Stimulated activated CD8-positive, alpha-beta memory T cell treated with anti-CD3 and anti-CD28 coated beads, Interleukin-15, amount 100 ng/mL, for 24 hours (primary cell): ENCODE results near the gene MYRF.

Experiments
- DNase-seq: peaks from one replicate; pipeline ENCODE4 v3.0.0-alpha.2; 2020; ENCODE audit warnings: low read depth

The MYRF gene

DNA sequence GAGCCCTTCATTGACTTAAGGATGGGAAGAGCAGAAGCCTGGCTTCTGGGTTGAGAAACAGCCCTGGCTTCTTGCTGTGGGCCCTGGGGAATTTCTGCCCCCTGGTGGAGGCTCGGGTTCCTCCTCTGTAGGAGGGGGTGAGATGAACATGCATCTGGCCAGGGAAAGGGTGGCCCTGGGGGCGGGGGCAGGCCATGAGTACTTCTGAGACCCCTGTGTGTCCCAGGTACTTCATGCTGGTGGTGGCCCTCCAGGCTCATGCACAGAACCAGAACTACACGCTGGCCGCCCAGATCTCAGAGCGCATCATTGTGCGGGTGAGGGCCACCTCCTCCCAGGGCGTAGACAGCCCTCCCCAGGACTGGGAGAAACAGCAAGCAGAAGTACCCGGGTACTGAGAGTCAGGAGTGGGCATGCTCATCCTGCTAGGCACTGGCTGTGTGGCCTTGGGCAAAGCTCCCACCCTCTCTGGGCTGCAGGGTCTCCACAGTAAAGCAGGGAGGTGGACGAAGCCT is 24.2 kb downstream of the MYRF start:
- peak; percentile 30 for DNase-seq

DNA sequence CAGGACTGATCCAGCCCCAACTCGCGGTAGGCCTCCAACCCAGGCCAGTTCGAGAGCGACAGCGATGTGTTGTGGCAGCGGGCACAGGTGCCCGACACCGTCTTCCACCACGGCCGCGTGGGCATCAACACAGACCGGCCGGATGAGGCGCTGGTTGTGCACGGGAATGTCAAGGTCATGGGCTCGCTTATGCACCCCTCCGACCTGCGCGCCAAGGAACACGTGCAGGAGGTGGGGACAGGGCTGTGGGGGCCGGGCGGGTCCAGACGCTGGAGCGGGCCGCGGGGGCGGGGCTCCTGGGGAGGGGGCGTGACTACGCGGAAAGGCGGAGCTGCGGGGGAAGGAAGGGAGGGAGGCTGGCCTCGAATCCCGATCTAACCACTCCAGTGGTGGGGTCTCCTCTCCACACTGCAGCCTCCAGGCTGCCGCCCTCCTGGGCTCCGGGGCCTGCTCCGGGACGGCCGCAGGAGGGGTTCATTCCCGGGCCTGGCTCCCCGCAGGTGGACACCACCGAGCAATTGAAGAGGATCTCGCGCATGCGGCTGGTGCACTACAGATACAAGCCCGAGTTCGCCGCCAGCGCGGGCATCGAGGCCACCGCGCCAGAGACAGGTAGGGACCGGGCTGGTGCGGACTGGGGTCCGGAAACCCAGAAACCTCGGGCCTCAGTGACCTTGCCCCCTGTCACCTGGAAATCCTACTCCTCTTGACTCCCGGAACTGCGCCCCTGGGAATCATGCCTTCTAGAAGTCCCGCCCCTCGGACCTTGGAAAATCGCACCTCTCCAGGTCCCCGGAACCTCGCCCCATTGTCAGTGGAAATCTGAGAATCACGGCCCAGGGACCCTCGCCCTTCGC is 25.0 kb downstream of the MYRF start:
- DNase-seq = peak; percentile 25

DNA sequence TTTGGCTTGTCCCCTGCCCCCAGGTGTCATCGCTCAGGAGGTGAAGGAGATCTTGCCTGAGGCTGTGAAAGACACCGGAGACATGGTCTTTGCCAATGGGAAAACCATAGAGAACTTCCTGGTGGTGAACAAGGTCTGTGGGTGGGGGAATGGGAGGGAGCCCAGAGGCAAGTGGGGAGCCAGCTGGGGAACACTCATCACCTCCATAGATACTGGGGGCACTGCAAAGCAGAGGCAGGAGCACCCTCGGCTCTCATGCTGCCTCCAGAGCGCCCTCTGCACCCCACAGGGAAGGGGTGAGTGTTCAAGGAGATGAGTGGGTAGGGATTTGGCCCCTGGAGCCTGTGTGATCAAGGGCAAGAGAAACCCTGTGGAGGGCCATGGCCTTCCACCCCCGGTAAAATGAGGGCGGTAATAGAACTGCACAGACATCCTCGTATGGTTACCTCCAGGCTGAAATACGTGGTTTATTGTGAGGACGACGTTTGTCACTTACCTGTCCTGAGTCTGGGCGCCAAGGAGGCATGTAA is 26.0 kb downstream of the MYRF start:
- no peak for DNase-seq

DNA sequence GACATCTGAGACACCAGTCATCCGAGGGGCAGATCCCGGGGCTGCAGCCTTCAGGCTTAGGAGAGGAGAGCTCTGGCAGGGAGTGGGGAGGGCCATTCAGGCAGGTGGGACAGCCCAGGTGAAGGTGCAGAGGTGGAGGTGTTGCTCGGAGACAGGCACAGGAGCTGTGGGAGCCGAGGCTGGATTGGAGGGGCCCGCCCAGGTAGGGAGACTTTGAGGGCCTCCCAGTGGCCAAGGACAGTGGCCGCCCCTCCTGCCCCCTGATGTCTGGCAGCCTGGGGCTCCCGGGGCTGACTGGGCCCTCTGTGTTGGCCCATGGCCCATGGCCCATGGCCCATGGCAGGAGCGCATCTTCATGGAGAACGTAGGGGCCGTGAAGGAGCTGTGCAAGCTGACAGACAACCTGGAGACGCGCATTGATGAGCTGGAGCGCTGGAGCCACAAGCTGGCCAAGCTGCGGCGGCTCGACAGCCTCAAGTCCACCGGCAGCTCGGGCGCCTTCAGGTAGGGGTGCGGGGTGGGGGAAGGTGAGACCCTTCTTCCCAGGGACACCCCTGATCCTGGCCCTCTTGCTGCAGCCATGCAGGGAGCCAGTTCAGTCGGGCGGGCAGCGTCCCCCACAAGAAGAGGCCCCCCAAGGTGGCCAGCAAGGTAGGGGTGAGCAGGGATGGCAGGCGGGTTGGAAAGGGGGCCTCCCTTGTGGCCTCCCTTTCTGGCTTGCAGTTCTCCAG is 26.6 kb downstream of the MYRF start:
- DNase-seq = no peak

DNA sequence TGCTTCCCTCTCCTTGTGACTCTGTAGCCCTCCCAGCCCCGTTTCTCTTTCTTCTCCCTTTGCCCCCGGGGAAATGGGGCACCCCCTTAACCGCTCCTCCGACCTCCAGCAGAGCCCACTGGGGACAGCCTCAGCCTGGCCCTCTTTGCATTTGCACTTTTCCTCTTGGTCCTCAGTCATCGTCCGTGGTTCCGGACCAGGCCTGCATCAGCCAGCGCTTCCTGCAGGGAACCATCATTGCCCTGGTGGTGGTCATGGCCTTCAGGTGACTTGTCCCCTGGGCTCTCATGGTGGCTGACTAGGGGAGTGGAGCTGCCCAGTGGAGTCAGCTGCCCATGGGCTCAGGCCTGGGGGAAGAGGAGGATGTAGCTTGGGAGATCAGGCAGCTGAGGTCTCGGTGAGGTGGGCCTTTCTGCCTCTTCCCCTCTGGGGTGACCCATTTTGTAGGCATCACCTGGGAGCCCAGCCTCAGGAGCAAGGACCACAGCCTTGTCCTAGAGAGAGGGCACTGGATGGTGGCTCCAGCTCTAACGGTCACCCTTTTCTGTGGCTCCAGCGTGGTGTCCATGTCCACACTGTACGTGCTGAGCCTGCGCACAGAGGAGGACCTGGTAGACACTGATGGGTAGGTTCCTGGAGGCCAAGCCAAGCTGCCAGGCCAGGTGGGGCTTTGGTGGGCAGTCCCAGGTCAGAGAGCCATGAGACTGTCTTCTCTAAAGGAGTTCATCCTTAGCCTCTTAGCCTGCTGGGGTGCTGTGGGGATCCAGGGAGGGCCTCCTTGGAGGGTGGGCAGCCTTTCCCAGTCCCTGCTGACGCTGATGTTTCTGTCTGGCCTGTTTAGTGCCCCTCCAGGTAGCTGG is 27.5 kb downstream of the MYRF start:
- DNase-seq = no peak

DNA sequence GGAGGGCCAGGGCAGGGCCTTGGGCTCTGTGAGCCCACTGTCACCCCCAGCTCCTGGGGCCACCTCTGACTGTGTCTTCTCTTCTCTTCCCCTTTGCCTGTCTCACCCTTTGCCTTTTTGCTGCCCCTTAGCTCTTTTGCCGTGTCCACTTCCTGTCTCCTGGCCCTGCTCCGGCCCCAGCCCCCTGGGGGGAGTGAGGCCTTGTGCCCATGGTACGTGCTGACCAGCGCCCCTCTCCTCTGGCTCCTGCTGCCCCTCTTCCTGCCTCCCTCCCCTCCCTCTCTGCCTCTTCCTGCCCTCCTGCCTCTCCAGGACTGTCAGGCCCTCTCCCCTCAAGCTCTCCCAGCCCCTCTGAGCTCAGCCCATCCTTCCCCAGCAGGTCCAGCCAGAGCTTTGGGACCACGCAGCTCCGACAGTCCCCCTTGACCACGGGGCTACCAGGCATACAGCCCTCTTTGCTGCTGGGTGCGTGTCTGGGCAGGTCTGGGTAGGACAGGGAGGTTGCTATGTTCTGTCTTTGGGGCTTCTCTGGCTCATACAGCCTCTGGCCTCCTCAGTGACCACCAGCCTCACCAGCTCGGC is 28.2 kb downstream of the MYRF start:
- DNase-seq = no peak

DNA sequence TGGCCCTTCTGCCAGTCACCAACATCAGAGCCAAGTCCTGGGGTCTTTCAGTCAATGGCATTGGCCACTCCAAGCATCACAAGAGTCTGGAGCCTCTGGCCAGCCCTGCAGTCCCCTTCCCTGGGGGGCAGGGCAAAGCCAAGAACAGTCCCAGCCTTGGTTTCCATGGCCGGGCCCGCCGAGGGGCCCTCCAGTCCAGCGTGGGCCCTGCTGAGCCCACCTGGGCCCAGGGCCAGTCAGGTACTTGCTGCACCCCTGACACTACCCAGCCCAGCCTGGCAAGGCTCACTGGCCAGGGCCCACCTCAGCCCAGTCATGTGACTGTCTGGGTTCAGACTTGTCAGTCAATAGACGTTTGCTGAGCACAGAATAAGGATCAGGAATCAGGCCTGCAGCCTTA is 29.1 kb downstream of the MYRF start:
- no peak for DNase-seq

DNA sequence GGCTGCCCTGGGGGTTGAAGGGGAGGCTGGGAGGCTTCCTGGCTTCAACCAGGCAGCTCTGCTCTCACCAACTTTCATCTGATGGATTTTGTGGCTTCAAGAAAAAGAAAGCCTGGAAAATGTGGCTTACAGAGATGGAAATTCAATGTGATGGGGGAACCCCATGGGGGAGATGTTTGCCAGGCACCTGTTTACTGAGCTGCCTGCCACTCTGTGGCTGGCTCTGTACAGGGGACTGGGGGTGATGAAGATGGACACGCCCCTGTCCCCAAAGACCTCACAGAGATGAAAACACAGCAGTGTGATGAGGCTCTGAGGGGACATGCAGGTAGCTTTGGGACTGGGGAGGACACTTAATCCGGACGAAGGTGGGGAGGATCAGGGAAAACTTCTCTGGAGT is 29.9 kb downstream of the MYRF start:
- DNase-seq = no peak

DNA sequence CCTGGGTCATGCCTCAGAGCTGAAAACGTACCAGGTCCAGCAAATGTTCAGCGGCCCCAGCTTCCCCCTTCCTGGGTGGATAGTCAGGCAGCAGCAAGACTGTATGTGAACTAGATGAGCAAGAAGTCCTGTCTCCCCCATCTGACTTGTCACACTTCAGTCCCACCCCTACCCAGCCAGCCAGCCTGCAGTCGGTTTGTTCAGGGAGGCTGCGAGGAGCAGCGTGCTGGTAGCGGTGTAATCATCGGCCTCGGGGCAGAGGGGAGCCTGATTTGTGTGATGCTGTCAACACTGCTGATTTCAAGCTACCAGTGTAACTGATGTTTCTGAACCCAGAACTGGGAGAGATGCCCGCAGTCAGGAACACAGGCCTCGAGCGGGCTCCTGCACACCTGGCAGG is 30.4 kb downstream of the MYRF start:
- no peak for DNase-seq

DNA sequence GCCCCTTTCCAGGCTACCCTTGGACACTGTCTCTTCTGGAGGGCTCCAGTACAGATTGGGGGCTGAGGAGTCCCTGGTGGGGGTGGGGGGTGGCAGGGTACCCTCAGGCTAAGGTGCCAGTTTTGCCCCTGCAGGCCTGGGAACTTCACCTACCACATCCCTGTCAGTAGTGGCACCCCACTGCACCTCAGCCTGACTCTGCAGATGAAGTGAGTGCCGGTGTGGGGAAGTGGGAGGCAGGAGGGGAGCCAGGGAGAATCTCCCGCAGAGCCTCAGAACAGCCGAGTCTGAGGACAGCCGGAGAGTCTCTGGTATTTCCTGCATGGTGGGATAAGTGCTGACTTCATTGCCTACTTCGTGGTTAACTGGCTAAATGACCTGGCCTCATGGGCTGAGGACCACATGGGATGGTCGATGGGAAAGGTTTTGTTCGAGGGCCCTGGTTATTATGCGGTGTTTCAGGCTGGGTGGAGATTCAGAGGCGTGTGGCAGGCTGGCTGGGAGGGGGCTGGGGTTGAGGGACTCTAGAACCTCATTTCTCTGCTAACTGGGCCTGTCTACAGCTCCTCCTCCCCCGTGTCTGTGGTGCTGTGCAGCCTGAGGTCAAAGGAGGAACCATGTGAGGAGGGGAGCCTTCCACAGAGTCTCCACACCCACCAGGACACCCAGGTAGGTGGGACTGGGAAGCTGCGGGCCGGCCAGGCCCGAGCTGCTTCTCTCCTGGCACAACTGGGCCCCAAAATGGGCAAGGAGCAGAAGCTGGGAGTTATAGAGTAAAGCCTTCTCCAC is 31.5 kb downstream of the MYRF start:
- no peak for DNase-seq

DNA sequence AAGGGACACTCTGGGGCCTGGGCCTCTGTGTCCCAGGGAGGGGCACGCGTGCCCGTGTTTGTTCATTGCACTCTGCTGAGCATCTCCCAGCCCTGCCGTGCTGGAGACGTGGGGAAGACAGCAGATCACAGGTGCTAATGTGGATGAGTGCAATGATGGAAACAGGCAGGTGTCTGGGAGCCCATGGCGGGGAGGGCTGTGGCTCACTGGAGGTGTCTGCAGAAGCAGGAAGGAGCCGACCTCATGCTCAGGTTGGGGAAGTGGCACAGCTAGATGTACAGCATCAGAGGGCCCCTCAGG is 32.0 kb downstream of the MYRF start:
- DNase-seq = no peak

DNA sequence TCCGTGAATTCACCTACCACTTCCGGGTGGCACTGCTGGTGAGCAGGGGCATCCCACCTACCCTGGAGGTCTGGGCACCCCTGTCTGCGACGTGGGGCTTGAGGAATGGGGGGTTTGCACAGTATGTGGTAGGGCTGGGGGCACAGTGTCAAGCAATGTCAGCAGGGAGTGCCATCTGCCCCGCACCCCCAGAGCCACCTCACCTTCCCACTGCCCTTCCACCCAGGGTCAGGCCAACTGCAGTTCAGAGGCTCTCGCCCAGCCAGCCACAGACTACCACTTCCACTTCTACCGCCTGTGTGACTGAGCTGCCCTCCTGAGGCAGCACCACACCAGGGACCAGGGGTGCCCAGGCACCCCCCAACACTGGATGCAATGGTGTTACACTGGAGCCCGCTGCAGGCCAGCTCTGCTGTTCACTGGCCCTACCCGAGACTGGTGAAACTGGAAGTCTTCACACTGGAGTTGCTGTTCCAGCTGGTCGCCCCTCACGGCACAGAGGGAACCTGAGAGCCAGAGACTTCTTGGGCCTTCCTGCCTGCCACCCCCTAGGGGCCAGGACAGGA is 33.5 kb downstream of the MYRF start:
- DNase-seq = no peak

DNA sequence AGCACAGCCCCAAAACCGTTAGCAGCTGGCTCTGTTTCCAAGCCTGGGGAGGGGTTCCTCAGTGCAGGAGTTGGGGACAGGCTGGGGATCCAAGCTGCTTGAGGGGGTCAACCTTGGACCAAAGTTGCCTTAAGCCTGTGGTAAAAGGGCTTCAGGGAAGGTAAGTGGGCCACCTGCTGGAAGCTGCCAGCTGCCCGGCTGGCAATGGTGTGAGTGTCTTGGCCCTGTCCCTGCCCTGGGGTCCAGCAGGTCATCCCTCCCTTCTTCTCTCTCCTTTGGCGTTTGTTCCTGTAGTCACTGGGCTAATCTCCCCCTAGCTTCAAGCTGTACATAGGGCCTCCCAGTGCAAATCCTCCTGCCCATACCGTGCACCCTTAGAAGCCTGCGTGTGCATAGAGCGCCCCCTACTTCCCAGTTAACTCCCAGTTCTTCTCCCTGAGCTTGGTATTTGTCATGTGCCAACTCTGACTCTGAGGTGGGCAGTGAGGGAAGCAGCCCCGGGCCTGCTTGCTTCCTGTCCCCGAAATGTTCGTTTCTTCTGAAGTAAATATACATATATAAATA is 35.6 kb downstream of the MYRF start:
- no peak for DNase-seq

DNA sequence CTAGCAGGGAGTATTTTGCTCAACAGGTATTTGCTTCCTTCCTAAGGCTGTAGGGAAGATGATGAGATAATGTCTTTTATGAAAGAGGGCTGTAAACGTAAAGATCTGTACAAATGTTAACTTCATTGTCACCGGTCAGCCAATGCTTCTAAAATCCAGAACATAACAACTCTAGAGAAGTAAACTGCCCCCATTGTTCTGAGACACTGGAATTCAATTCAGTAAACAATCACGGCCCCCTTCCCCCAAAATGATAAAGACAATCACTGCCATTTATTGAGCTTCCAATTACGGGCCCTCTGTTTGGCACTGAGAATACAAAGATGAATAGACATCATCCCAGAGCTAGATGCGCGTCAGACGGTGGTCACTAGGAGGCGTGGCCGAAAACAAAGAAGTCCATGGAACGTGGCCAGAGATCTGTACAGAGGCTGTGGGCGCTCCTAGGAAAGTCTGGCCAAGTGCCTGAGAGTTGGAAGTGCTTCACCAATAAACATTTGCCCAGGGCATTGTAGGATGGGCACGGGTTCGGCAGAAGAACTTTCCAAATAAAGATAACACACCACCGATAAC is 39.4 kb downstream of the MYRF start:
- no peak for DNase-seq

DNA sequence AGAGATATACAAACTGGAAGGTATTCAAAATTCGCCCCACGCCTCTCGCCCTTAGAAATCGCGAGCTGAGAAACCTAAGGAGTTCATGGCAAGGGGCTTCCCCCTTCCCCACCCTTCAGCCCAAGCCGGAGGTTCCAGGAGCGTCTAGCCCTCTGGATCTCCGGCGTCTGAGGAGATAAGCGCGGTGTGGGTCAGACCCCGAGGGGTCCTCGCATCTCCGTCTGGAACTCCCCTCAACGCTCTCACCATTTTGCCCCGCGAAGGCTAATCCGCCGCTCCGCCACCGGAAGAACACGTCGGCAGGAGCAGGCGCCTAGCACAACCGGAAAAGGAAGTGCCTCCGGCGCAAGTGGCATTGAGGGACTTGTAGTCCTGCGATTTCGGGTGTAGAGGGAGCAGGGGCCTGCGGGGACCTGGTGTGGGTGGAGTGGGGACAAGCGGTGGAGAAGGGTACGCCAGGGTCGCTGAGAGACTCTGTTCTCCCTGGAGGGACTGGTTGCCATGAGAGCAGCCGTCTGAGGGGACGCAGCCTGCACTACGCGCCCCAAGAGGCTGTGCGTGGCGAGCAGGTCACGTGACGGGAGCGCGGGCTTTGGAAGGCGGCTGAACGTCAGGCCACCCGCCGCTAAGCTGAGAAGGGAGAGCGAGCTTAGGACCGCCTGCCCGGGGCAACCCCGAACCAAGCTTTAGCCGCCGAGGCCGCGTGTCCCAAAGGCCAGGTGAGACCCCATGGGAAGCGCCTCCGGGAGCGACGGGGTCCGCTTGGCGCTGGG is 40.1 kb downstream of the MYRF start, which contains the start of the genes FEN1 and TMEM258:
TSS of gene FEN1 (plus strand) at position 602 of the 773 bp plus-strand sequence. CDS start 2,451 bp downstream, outside the sequence.
TSS of gene TMEM258 (minus strand) at position 290 of the 773 bp plus-strand sequence. CDS start at position 249, 41 bp downstream.
- peak; percentile 77 for DNase-seq

DNA sequence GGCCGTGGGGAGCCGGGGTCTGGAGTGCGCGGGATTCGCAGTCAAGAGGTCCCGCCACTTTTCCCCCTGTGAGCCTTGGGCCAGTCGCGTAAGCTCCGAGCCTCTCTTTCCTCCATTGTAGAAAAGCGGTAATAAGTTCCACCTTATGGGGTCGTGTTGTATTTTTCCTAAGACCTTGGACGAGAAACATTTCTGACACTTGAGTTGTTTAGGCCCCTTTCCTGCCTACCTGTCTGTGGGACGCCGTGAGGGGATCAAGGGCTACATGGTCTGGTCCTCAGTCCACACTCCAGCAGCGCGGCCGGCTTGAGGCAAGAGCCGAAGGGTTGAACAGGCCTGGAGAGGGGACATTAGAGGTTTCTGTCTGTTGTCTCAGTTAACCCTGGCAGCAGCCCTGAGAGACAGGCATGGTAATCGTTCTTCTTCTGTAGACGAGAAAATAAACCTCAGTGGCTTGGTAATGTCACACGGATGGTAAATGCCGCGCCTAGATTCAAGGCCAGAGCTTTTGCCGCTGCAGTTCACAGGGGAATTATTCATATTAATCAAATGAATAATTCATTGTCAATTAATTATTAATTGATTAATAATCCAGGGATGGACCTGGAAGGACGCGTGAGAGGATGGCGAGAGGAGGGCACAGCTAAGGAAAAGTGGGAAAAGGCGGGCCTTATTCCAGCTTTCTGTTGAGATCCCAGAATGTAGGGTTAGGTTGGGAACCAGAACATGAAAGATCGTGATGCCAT is 40.8 kb downstream of the MYRF start:
- DNase-seq = no peak

DNA sequence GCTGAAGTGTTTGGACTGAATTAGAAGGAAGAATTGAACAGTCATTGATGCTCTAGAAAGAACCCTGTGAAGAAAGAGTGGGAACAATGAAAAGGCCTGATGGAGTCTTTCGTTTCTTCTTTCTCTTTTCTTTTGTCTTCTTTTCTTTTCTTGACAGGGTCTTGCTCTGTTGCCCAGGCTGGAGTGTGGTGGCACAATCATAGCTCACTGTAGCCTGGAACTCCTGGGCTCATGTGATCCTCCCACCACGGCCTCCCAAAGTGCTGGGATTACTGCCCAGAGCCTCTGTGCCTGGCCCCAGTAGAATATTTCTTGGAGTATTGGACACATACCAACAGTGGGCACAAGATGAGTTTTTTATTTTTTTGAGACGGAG is 41.4 kb downstream of the MYRF start:
- DNase-seq = no peak

DNA sequence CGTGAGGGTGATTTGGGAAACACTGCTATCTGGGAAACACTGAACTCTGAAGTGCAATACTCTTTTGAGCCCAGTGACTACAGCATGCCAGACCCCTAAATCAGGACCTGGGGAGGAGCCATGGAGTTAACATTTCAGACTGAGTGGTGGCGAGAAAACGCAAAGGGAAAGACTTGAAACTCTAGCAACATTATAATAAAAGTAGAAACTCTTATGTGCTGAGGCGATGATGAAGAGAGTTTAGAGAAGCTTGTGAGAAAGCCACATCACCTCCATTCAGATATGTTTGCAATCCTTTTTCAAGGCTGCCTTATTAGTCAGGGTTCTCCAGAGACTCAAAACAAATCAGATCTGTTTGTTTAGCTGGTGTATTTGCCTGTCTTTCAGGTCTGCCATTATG is 42.1 kb downstream of the MYRF start:
- DNase-seq = no peak
